ENCODE measurements around the gene COL4A2.
A peak's percentile ranks its signal among the peaks of the same experiment; 100 is the strongest.

Gene COL4A2

DNA sequence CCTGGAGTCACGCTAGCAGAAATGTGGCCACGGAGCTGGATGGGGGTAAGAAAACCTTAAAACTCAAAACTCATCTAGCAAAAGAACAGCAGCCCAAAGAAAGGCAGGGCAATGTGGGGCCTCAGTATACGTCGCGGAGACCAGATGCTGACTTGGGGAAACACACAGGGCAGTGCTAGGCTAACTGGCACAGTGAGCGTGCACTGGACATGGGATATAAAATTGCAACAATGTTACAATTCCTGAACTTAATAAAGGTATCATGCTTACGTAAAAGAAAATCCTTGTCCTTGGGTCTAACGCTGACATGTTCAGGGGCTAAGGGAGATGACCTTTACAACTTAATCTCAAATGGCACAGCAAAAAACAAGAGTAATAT, 40.7 kb upstream of the COL4A2 start:
- TF ChIP-seq GATA3 (IDR thresholded peaks at IDR 0.05; ENCODE audit: low read depth, low read length) = no peak
- no peak for TF ChIP-seq GATA2 (IDR thresholded peaks at IDR 0.05; ENCODE audit: low read depth, low read length)

- TF ChIP-seq GATA2 (IDR thresholded peaks at IDR 0.05; ENCODE audit: low read depth, low read length) (peak; percentile 33; the same call in 1 of the 2 replicates), GATA3 (IDR thresholded peaks at IDR 0.05; ENCODE audit: low read depth, low read length) (no peak)
Observed at GRCh38 chr13:110266983-110267382, 40.1 kb upstream of the COL4A2 start.

DNA sequence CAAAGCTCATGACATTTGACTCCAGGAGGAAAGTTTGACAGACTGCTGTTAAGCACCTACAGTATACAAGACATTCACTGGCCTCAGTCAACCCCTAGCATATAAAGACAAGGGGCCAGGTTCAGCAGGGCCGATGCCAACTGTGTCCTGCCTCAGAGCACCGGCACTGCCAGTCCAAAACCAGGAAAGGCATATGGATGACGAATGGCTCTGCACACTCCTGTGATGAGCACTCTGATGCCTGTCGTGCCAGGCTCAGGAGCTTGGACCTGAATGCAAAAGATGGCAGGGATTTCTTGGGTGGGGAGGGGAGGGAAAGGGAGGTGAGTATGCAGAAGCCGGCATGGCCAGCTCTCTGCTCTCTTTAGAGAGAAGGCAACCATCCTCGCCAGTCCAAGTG, 39.0 kb upstream of the COL4A2 start:
- TF ChIP-seq GATA3 (IDR thresholded peaks at IDR 0.05; ENCODE audit: low read depth, low read length) (no peak), GATA2 (IDR thresholded peaks at IDR 0.05; ENCODE audit: low read depth, low read length) (no peak)

DNA sequence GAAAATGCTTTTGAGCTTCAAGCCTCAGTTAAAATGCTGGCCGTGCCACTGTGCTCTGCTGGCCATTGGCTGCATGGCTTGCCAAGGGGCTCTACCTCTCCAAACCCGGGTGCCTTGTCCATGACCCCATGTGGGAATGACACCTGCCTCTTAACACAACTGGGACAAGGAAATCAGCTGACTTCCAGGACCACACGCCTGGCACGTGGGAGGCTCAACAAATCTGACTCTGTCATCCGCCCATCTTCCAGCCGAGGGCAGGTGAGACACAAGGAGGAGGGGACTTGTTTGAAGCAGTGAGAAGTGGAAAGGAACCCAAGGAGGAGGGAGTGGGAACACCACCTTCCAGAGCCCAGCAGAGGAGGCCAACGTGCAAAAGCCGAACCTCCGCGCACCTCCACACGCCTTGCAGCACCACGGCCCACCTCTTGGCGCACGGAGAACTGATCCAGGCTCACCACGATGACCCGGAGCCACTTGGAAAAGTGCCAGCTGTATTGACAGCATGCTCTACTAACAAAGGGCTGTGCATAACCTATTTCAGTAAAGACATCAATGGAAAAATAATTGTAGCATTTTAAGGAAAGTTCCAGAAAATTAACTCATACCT, 38.4 kb upstream of the COL4A2 start:
- TF ChIP-seq GATA3 (IDR thresholded peaks at IDR 0.05; ENCODE audit: low read depth, low read length) = no peak
- TF ChIP-seq GATA2 (IDR thresholded peaks at IDR 0.05; ENCODE audit: low read depth, low read length) = no peak

DNA sequence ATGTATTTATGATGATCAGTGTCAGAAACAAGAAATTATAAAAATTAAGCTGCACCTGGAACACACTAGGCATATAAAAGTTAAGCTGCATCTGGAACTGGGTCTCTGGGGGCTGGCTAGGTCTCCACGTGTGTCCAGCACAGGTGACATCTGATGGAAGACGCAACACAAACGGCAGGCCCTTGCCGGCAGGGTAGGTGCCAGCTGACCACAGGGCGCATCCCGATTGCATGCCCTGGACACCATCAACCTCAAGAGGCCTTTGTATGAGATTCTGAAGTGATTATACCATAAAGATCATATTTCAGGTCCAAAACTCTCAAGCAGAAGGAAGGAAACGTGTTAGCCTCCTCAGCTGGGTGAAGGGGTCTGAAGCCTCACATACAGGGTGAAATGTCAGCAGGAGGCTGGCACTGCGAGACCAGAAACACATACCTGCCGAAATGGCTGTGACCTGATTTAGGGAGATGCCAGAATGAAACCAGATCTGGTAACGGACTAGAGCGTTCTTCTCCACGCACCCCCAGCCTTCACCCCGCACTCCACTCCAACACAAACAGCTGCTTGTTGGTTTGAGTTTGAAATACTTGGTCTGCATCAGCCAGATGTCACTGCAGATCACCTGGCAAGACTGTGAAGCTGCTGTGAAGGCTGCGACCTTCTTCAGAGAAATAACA, 37.4 kb upstream of the COL4A2 start:
- TF ChIP-seq GATA2 (IDR thresholded peaks at IDR 0.05; ENCODE audit: low read depth, low read length) = no peak
- TF ChIP-seq GATA3 (IDR thresholded peaks at IDR 0.05; ENCODE audit: low read depth, low read length) = no peak

DNA sequence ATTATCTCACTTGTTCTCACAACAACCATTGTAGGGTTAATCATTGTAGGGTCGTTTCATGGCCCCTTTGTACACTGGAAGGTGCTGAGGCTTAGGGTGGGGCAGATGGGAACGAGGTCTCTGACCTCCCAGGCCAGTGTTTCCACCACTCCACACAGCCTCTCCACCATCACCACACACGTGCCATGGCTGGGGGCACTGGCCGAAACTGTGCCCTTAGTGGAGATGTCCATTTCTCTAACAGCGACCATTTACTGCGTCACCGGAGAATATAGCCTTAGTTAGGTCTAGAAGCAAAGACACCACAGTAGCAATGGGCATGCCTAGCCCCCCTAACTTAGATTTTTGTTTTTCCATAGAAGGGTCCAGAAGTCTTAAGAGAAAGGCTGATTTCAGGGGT, 36.6 kb upstream of the COL4A2 start:
- TF ChIP-seq GATA2 (IDR thresholded peaks at IDR 0.05; ENCODE audit: low read depth, low read length) (no peak), GATA3 (IDR thresholded peaks at IDR 0.05; ENCODE audit: low read depth, low read length) (no peak)

GRCh38 chr13:110271313-110271712, 35.8 kb upstream of the COL4A2 start:
- TF ChIP-seq GATA3 (IDR thresholded peaks at IDR 0.05; ENCODE audit: low read depth, low read length) = no peak
- no peak for TF ChIP-seq GATA2 (IDR thresholded peaks at IDR 0.05; ENCODE audit: low read depth, low read length)

- TF ChIP-seq GATA3 (IDR thresholded peaks at IDR 0.05; ENCODE audit: low read depth, low read length) (no peak), GATA2 (IDR thresholded peaks at IDR 0.05; ENCODE audit: low read depth, low read length) (no peak)
Observed at GRCh38 chr13:110272227-110272626, 34.9 kb upstream of the COL4A2 start.

- no peak for TF ChIP-seq GATA2 (IDR thresholded peaks at IDR 0.05; ENCODE audit: low read depth, low read length)
- TF ChIP-seq GATA3 (IDR thresholded peaks at IDR 0.05; ENCODE audit: low read depth, low read length) = no peak
Observed at GRCh38 chr13:110272651-110273050, 34.4 kb upstream of the COL4A2 start.

- TF ChIP-seq GATA3 (IDR thresholded peaks at IDR 0.05; ENCODE audit: low read depth, low read length) = no peak
- no peak for TF ChIP-seq GATA2 (IDR thresholded peaks at IDR 0.05; ENCODE audit: low read depth, low read length)
Observed at GRCh38 chr13:110273254-110273653, 33.8 kb upstream of the COL4A2 start.

DNA sequence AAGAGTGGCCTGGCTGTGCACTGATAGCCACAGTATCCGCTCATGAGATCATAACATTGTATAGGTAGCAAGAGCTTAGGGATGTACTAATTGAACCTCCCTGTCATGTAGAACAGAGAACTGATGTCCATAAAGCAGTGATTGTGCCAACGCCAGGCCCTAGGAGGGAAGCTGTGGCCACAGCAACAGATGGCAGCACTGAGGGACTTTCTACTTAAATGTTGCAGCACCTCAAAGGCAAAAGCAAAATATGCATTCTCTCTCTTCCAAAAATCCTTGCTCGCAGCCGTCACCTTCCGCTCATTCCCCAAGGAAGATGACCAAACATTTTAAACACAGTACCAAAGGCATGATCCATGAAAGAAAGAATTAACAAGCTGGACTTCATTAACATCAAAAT, 32.4 kb upstream of the COL4A2 start:
- TF ChIP-seq GATA2 (IDR thresholded peaks at IDR 0.05; ENCODE audit: low read depth, low read length) = no peak
- no peak for TF ChIP-seq GATA3 (IDR thresholded peaks at IDR 0.05; ENCODE audit: low read depth, low read length)

DNA sequence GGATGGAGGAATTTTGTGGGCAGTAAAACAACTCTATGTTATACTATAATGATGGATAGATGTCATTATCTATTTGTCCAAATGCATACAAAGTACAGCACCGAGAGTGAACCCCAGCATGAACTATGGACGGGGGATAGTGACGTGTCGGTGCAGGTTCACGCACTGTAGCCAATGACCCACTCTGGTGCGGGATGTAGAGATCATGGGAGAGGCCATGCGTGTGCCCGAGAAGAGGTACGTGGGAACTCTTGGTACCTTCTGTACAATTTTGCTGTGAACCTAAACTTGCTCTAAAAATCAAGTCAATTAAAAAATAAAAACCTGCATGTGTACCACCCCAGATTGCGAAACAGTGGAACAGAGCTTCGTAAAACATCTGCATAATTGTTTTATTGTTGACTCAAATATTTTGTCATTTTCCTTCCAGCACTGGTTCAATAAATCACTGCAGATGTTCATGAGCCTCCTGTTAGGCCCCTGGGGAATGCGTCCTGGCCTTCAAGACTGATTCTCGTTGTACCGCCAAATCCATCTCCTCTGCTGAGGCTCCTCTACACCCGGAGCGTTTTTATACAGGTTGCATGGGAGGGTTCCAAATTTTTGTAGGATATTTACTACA, 31.0 kb upstream of the COL4A2 start:
- no peak for TF ChIP-seq GATA3 (IDR thresholded peaks at IDR 0.05; ENCODE audit: low read depth, low read length)
- no peak for TF ChIP-seq GATA2 (IDR thresholded peaks at IDR 0.05; ENCODE audit: low read depth, low read length)

- TF ChIP-seq GATA3 (IDR thresholded peaks at IDR 0.05; ENCODE audit: low read depth, low read length) (no peak), GATA2 (IDR thresholded peaks at IDR 0.05; ENCODE audit: low read depth, low read length) (no peak)
Observed at GRCh38 chr13:110276553-110276950, 30.5 kb upstream of the COL4A2 start.

DNA sequence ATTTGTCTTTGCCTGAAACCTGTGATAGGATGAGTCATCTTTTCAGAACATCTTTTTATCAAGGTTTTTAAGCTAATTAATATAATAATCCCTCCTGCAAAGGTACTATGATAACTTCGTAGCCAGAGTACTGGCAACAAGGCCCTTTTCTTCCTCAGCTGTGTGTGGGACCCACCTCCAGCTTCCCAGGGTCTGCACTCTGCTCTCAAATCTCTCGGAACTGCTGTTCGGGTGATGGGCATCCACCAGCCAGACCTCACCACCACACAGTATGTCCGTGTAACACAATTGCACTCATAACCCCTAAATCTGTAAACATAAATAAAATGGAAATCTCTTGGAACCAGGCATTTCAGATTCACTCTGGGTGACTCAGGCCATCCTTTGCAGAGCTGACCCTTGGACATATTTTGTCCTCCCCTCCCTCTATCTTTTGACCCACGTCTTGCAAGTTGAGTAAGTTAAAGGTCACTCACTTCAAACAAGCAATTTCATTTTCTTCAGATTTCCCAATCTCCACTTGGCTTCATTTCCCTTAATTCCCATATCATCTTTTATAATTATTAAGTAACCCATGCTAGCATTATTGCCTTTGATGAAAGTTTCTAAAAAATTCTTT, 29.6 kb upstream of the COL4A2 start:
- no peak for TF ChIP-seq GATA3 (IDR thresholded peaks at IDR 0.05; ENCODE audit: low read depth, low read length)
- no peak for TF ChIP-seq GATA2 (IDR thresholded peaks at IDR 0.05; ENCODE audit: low read depth, low read length)

GRCh38 chr13:110278859-110279258, 28.2 kb upstream of the COL4A2 start:
- TF ChIP-seq GATA3 (IDR thresholded peaks at IDR 0.05; ENCODE audit: low read depth, low read length) (no peak), GATA2 (IDR thresholded peaks at IDR 0.05; ENCODE audit: low read depth, low read length) (no peak)

Data from SH-SY5Y (cell line).